Endodermal cell (in vitro differentiated cells): ENCODE results near the gene CACNA2D1. TPM values are rescaled to one million over a fixed set of nuclear protein-coding genes. Genes with fewer than 3 reads are reported as not detected.

Experiments used
- DNase-seq: peaks from one replicate; pipeline ENCODE4 v3.0.0-alpha.2; 2017
- H3K27ac ChIP-seq: 2 replicates; pipeline ENCODE4 v1.5.1; 2013; ENCODE audit warnings: mild to moderate bottlenecking, low read depth, low read length, moderate library complexity
- H3K27me3 ChIP-seq: 2 replicates; pipeline ENCODE4 v1.6.1; 2013; ENCODE audit warnings: mild to moderate bottlenecking, low read length, moderate library complexity; ENCODE audit not compliant: insufficient read depth, control insufficient read depth, poor library complexity, severe bottlenecking
- H3K36me3 ChIP-seq: 2 replicates; pipeline ENCODE4 v1.7.0; 2013; ENCODE audit warnings: mild to moderate bottlenecking, low read length, moderate library complexity; ENCODE audit not compliant: control insufficient read depth, insufficient read depth
- H3K4me1 ChIP-seq: one replicate; pipeline ENCODE4 v1.7.0; 2013; ENCODE audit warnings: low read length; ENCODE audit not compliant: control insufficient read depth, insufficient read depth
- H3K4me3 ChIP-seq: 2 replicates; pipeline ENCODE4 v1.5.1; 2013; ENCODE audit warnings: mild to moderate bottlenecking, low read length, moderate library complexity
- H3K9ac ChIP-seq: 2 replicates; pipeline ENCODE4 v1.6.1; 2013; ENCODE audit warnings: mild to moderate bottlenecking, low read length, moderate library complexity; ENCODE audit not compliant: poor library complexity, severe bottlenecking; ENCODE audit errors: extremely low read depth
- H3K9me3 ChIP-seq: 2 replicates; pipeline ENCODE4 v1.6.1; 2013; ENCODE audit warnings: mild to moderate bottlenecking, low read length, moderate library complexity; ENCODE audit not compliant: control insufficient read depth
- H3K27ac Mint-ChIP-seq: 2 replicates; pipeline ENCODE4 v1.8.0; 2020; ENCODE audit warnings: mixed read lengths
- H3K27me3 Mint-ChIP-seq: 2 replicates; pipeline ENCODE4 v1.8.0; 2021; ENCODE audit warnings: mild to moderate bottlenecking, mixed read lengths; ENCODE audit not compliant: insufficient read depth
- H3K36me3 Mint-ChIP-seq: 2 replicates; pipeline ENCODE4 v1.8.0; 2020; ENCODE audit warnings: low read depth, mixed read lengths
- H3K4me1 Mint-ChIP-seq: 2 replicates; pipeline ENCODE4 v1.8.0; 2020; ENCODE audit warnings: mixed read lengths
- H3K4me3 Mint-ChIP-seq: 2 replicates; pipeline ENCODE4 v1.8.0; 2020; ENCODE audit warnings: mild to moderate bottlenecking, moderate library complexity, mixed read lengths
- H3K9me3 Mint-ChIP-seq: 2 replicates; pipeline ENCODE4 v1.8.0; 2020; ENCODE audit warnings: mild to moderate bottlenecking, mixed read lengths
- CTCF ChIP-seq: fragments of 200-600 bp; sonication (generic); conservative IDR thresholded peaks from 2 replicates; pipeline ENCODE4 v1.5.0; 2021; ENCODE audit warnings: antibody characterized with exemption, mild to moderate bottlenecking
- WGBS, 2 experiments: methylation state at CpG; one replicate each; pipeline versions ENCODE4 v1.1.5 to v1.1.7; 2013; ENCODE audit warnings: missing lambda C conversion rate in 2 of 2, mixed read lengths in 1 of 2; ENCODE audit not compliant: insufficient coverage in 1 of 2, insufficient read length in 1 of 2; 5-methylcytosine and 5-hydroxymethylcytosine counted together
- total RNA-seq, 2 donors: library from RNA; stranded (reverse); fragmentation: NEBNext Ultra II Directional in 1 of 2; extraction: Animal tissue kit (Norgen Biotek cat#: 25700) in 1 of 2; gene quantifications; 2 replicates in 1 of 2; 3 replicates in 1 of 2; pipeline ENCODE4 v1.2.1, GENCODE V29; 2021

CACNA2D1 gene
- total RNA-seq, 2 donors from 2014 or later: 16.9 to 26.8 TPM

DNA sequence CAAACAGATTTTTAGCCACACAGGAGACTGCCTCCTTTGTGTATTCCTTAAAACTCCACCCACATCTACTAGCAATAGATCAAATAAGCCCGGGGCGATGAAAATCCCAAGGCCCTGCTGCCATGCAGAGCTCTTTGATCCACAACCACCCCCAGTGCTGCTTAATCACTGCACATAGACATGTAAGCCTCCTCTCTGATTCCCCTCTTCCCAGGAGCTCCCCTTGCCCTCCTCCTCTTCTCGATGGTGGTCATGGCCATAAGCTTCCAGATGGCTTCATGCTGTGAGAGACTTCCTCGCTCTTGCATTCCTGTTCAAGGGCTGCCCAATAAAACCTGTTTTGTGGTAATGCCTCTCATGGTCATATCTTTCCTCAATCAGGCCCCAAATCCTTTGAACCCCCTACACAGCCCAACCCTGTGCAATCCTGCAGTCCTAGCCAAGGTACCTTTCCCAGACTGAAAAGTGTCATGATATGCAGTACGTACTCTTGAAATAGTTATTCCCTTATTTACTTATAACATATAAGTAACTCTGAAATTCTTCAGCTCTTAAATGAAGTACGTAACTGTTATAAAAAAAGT is 158.5 kb downstream of the CACNA2D1 start:
- no peak for TF ChIP-seq CTCF
- no peak overlapping the region for H3K27ac ChIP-seq
- no peaks in the 10 kb centered on the region for H3K9me3 ChIP-seq
- H3K4me1 ChIP-seq: no peaks in the 10 kb centered on the region
- peak; percentile 74 for DNase-seq
- no peak overlapping the region for H3K9ac ChIP-seq
- H3K4me3 ChIP-seq: no peak overlapping the region
- H3K4me1 Mint-ChIP-seq: peaks cover 32% of the 10 kb centered on the region
- H3K36me3 Mint-ChIP-seq: no peaks in the 10 kb centered on the region
- H3K4me3 Mint-ChIP-seq: no peak overlapping the region
- 62 to 76% methylated on average over 4 to 6 of the region's 6 CpGs for WGBS, 2 experiments
- no peaks in the 10 kb centered on the region for H3K27me3 Mint-ChIP-seq
- no peaks in the 10 kb centered on the region for H3K27me3 ChIP-seq
- H3K36me3 ChIP-seq: no peaks in the 10 kb centered on the region
- H3K9me3 Mint-ChIP-seq: no peaks in the 10 kb centered on the region
- no peak overlapping the region for H3K27ac Mint-ChIP-seq

- Histone ChIP-seq H3K9ac (no peak overlapping the region), H3K27me3 (no peaks in the 10 kb centered on the region), H3K4me3 (no peak overlapping the region), H3K9me3 (no peaks in the 10 kb centered on the region), H3K4me1 (no peaks in the 10 kb centered on the region), H3K27ac (no peak overlapping the region), H3K36me3 (no peaks in the 10 kb centered on the region)
- Mint-ChIP-seq H3K4me1 (peaks cover 1% of the 10 kb centered on the region), H3K4me3 (no peak overlapping the region), H3K9me3 (no peaks in the 10 kb centered on the region), H3K27ac (no peak overlapping the region), H3K27me3 (no peaks in the 10 kb centered on the region), H3K36me3 (no peaks in the 10 kb centered on the region)
- WGBS, 2 experiments: 85 to 100% methylated on average over 1 to 3 of the region's 3 CpGs
- no peak for TF ChIP-seq CTCF
- DNase-seq: no peak
Measured at GRCh38 chr7:82275342-82275741, 168.2 kb downstream of the CACNA2D1 start.

DNA sequence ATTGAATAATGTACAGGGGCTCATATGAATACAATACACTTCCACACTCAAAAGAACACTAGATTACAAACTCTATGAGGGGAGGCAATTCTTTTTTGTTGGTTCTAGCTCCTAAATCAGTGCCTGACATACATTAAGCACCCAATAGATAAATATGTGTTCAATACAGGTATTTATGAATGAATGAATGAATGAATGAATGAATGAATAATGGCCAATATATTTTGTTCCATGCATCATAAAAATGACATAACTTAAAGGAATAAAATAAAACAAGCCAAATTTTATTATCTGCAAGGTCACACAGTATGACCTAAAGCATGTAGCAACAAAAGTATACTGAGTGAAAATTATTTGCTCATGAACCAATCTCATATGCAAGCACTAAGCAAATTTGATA is 168.9 kb downstream of the CACNA2D1 start:
- Mint-ChIP-seq H3K27me3 (no peaks in the 10 kb centered on the region), H3K9me3 (no peaks in the 10 kb centered on the region), H3K4me1 (peaks cover 4% of the 10 kb centered on the region), H3K36me3 (no peaks in the 10 kb centered on the region), H3K27ac (no peak overlapping the region), H3K4me3 (no peak overlapping the region)
- no peak for DNase-seq
- Histone ChIP-seq H3K4me3 (no peak overlapping the region), H3K36me3 (no peaks in the 10 kb centered on the region), H3K4me1 (no peaks in the 10 kb centered on the region), H3K9me3 (no peaks in the 10 kb centered on the region), H3K27ac (no peak overlapping the region), H3K27me3 (no peaks in the 10 kb centered on the region), H3K9ac (no peak overlapping the region)
- TF ChIP-seq CTCF: no peak
